GM19468 (cell line): Measurements from ENCODE around the gene TBCK.
"Not testable (repeated sequence)": the region's sequence is repeated elsewhere in the genome, so short reads cannot be mapped to it uniquely, and the experiment has no call there.

Experiments used
- ATAC-seq: cut with Tn5 transposase; IDR thresholded peaks from one replicate; pipeline ENCODE4 v1.9.1; 2021; ENCODE audit warnings: mild to moderate bottlenecking, moderate library complexity, moderate number of reproducible peaks; ENCODE audit not compliant: unreplicated experiment; ENCODE audit errors: extremely low read depth

Gene TBCK

GRCh38 chr4:106245176-106245575 is 70.8 kb downstream of the TBCK start:
- ATAC-seq: no peak

GRCh38 chr4:106240699-106241098 is 75.3 kb downstream of the TBCK start:
- no peak for ATAC-seq

GRCh38 chr4:106238820-106239420 is 77.1 kb downstream of the TBCK start:
- peak; percentile 66 for ATAC-seq

- ATAC-seq: no peak
Observed at GRCh38 chr4:106231931-106232330, 84.1 kb downstream of the TBCK start.

- ATAC-seq: no peak
Observed at GRCh38 chr4:106222548-106222947, 93.5 kb downstream of the TBCK start.

- ATAC-seq: not testable (repeated sequence)
Observed at GRCh38 chr4:106213291-106213690, 102.7 kb downstream of the TBCK start.

- no peak for ATAC-seq
Observed at GRCh38 chr4:106210021-106210420, 106.0 kb downstream of the TBCK start.

- no peak for ATAC-seq
Observed at GRCh38 chr4:106208481-106209460, 107.2 kb downstream of the TBCK start.

GRCh38 chr4:106201373-106201772 is 114.6 kb downstream of the TBCK start:
- no peak for ATAC-seq

GRCh38 chr4:106195435-106195950 is 120.5 kb downstream of the TBCK start:
- no peak for ATAC-seq

- no peak for ATAC-seq
Observed at GRCh38 chr4:106194801-106195200, 121.2 kb downstream of the TBCK start.

GRCh38 chr4:106192131-106192530 is 123.9 kb downstream of the TBCK start:
- ATAC-seq: no peak

GRCh38 chr4:106186201-106186600 is 129.8 kb downstream of the TBCK start:
- no peak for ATAC-seq

- no peak for ATAC-seq
Observed at GRCh38 chr4:106183551-106183950, 132.5 kb downstream of the TBCK start.

- no peak for ATAC-seq
Observed at GRCh38 chr4:106172861-106173260, 143.1 kb downstream of the TBCK start.

- ATAC-seq: no peak
Observed at GRCh38 chr4:106165351-106166010, 150.5 kb downstream of the TBCK start.

GRCh38 chr4:106162278-106162677 is 153.7 kb downstream of the TBCK start:
- no peak for ATAC-seq

- ATAC-seq: no peak
Observed at GRCh38 chr4:106160560-106160959, 155.4 kb downstream of the TBCK start.

- ATAC-seq: no peak
Observed at GRCh38 chr4:106149911-106150310, 166.1 kb downstream of the TBCK start.

GRCh38 chr4:106149026-106149425 is 167.0 kb downstream of the TBCK start:
- ATAC-seq: no peak
